ENCODE results near the gene SMC2. TPM values are rescaled to one million over a fixed set of nuclear protein-coding genes. Genes with fewer than 3 reads are reported as not detected.

The SMC2 gene
- total RNA-seq, 2 donors from 2014 or later, result 2.6 to 21.4 TPM

DNA sequence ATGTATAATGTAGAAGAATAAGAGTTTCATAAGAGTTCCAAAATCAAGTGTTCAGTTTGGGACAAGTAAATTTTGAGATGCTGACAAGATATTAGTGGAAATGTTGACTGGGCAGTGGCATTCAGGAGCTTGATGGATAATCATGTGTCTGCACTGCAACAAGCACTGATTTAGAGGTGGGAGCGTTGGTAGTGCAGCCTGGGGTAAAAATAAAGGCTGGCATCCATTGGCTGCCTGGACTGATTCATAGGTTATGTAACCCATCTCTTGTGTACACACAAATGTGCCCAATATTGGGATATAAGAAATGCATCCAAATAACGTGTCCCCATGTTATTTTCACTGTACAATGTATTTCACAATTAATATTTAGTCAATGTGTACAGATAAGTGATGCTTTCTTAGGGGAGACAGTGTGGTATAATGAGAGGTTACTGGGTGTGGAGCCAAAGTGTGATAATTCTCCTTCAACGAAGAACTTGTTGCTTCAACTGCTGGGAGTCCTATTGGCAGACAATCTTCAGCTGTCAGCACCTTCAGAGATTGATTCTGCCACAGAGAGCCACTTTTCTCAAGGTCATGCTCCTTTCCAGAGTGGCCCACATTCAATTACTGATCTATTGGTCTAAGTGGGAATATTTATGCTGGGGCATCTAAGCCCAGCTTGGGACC lies 20.9 kb upstream of the SMC2 start:
- H3K36me3 ChIP-seq (replicated peaks in 1 of 2; ENCODE audit: insufficient read depth in 1 of 2, low read depth in 2 of 2), result no peaks in the 10 kb centered on the region
- 59 to 65% methylated on average over 3 of the region's 3 CpGs for WGBS, 2 donors
- DNase-seq (no peak), ATAC-seq (no peak)
- H3K27me3 ChIP-seq, result no peaks in the 10 kb centered on the region
- TF ChIP-seq, protein P1, sequence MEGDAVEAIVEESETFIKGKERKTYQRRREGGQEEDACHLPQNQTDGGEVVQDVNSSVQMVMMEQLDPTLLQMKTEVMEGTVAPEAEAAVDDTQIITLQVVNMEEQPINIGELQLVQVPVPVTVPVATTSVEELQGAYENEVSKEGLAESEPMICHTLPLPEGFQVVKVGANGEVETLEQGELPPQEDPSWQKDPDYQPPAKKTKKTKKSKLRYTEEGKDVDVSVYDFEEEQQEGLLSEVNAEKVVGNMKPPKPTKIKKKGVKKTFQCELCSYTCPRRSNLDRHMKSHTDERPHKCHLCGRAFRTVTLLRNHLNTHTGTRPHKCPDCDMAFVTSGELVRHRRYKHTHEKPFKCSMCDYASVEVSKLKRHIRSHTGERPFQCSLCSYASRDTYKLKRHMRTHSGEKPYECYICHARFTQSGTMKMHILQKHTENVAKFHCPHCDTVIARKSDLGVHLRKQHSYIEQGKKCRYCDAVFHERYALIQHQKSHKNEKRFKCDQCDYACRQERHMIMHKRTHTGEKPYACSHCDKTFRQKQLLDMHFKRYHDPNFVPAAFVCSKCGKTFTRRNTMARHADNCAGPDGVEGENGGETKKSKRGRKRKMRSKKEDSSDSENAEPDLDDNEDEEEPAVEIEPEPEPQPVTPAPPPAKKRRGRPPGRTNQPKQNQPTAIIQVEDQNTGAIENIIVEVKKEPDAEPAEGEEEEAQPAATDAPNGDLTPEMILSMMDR (IDR thresholded peaks at IDR 0.05), result no peak
- no peak for TF ChIP-seq POLR2A (IDR thresholded peaks at IDR 0.05)
- H3K9me3 ChIP-seq, result no peaks in the 10 kb centered on the region
- H3K27ac ChIP-seq, result no peak overlapping the region
- H3K4me3 ChIP-seq, result no peak overlapping the region
- intact Hi-C loops (cut with DNase I), result no loop called here
- H3K4me1 ChIP-seq, result peaks cover 20% of the 10 kb centered on the region

DNA sequence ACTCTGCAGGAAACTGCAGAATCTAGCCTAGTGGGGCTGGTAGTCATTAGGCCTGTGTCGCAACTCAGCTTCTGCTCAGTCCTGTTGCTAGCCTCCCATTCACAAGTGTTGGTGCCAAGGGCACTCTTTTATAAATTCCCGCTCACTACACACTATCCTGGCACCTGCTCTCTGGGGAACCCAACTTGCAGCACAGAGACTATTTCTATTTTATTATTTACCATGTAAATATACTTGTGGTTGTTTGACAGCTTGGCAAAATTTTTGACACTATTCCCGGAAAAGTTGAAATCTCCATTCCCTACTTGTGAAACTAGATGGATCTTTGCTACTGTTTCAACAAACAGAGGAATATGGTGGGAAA lies 20.4 kb upstream of the SMC2 start:
- Histone ChIP-seq H3K9me3 (no peaks in the 10 kb centered on the region), H3K4me1 (peaks cover 20% of the 10 kb centered on the region), H3K36me3 (replicated peaks in 1 of 2; ENCODE audit: insufficient read depth in 1 of 2, low read depth in 2 of 2) (no peaks in the 10 kb centered on the region), H3K27me3 (no peaks in the 10 kb centered on the region), H3K4me3 (no peak overlapping the region), H3K27ac (no peak overlapping the region)
- ATAC-seq (peak; percentile 68), DNase-seq (peak; percentile 17 to 45 (median 29))
- intact Hi-C loops (cut with DNase I), result no loop called here
- TF ChIP-seq POLR2A (IDR thresholded peaks at IDR 0.05), result no peak
- TF ChIP-seq, protein P1 (IDR thresholded peaks at IDR 0.05), result no peak
- WGBS, 2 donors, result 26 to 33% methylated on average over 3 of the region's 3 CpGs

DNA sequence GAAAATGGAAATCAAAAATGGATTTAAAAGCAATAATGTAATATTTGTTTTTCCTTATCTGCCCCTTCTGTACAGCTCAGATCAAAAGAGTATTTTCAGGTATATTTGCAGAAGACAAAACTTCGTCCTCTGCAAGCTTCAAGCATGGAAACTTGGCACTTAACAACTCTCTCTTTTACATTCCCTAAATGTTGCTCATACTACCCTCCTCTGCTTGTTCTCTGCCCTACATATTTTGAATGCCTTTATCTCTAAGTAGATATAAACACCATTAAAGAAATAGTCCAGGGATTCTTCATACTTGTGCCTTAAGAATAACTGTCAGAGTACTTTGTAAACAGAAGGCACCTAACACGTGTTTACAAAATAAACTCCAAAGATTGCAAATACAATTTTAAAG lies 19.2 kb upstream of the SMC2 start:
- peaks cover 20% of the 10 kb centered on the region for H3K4me1 ChIP-seq
- 9 to 20% methylated on average over 2 of the region's 2 CpGs for WGBS, 2 donors
- intact Hi-C loops (cut with DNase I), result no loop called here
- H3K27ac ChIP-seq, result no peak overlapping the region
- H3K9me3 ChIP-seq, result no peaks in the 10 kb centered on the region
- TF ChIP-seq POLR2A (IDR thresholded peaks at IDR 0.05), result no peak
- TF ChIP-seq, protein P1 (IDR thresholded peaks at IDR 0.05), result no peak
- no peak for ATAC-seq
- H3K36me3 ChIP-seq (replicated peaks in 1 of 2; ENCODE audit: insufficient read depth in 1 of 2, low read depth in 2 of 2), result no peaks in the 10 kb centered on the region
- DNase-seq, result no peak
- H3K27me3 ChIP-seq, result no peaks in the 10 kb centered on the region
- no peak overlapping the region for H3K4me3 ChIP-seq

DNA sequence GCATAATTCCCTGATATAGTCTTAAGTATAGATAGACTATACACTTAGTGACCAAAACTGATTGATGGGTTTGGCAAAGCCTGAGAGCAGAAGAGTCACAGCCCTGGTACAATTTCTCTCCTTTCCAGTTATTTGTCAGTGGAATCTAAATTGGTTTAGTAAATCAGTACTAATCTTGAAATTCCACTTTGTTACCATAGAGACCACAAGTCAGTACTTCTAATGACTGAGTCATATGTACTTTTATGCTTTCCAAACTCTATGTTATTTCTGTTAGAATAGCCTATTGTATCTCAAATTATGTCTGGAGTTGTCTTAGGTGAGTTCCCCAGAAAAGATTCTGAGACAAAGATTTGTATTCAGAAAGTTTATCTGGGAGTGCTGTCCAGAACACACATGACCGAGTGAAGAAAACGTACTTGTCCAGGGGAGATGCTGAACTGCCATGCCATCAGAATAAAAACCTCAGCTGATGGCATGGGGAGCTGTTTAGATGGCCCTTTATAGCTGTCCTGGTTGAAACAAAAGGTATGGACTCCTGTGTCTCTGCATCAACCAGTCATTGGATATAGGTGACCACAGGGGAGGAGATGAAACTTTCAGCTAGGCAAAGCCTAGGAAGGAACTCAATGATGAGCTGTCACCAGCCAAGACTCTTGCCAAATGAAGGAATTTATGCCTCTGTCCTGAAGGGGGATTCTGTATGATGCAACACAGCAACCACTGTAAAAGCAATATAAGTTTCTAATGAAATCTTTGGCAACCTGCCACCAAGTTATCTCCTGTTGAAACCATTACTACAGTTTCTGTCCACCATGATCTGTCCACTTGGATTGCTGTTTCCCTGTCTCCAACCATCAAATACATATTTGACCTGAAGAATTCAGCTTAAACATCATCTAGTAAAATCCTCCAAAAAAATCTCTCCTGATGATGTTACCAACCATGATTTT lies 18.0 kb upstream of the SMC2 start:
- Histone ChIP-seq H3K27ac (no peak overlapping the region), H3K36me3 (replicated peaks in 1 of 2; ENCODE audit: insufficient read depth in 1 of 2, low read depth in 2 of 2) (no peaks in the 10 kb centered on the region), H3K4me1 (peaks cover 20% of the 10 kb centered on the region), H3K9me3 (peaks cover 0 to 4% (median 0%) of the 10 kb centered on the region in 3 donors), H3K4me3 (no peak overlapping the region), H3K27me3 (no peaks in the 10 kb centered on the region)
- intact Hi-C loops (cut with DNase I), result no loop called here
- 17 to 36% methylated on average over 2 of the region's 2 CpGs for WGBS, 2 donors
- ATAC-seq, result peak; percentile 33
- DNase-seq, result no peak
- TF ChIP-seq, protein P1 (IDR thresholded peaks at IDR 0.05), result no peak

Data from body of pancreas (tissue), 4 donors.